ENCODE results near the gene SHISA4.

The SHISA4 gene

DNA sequence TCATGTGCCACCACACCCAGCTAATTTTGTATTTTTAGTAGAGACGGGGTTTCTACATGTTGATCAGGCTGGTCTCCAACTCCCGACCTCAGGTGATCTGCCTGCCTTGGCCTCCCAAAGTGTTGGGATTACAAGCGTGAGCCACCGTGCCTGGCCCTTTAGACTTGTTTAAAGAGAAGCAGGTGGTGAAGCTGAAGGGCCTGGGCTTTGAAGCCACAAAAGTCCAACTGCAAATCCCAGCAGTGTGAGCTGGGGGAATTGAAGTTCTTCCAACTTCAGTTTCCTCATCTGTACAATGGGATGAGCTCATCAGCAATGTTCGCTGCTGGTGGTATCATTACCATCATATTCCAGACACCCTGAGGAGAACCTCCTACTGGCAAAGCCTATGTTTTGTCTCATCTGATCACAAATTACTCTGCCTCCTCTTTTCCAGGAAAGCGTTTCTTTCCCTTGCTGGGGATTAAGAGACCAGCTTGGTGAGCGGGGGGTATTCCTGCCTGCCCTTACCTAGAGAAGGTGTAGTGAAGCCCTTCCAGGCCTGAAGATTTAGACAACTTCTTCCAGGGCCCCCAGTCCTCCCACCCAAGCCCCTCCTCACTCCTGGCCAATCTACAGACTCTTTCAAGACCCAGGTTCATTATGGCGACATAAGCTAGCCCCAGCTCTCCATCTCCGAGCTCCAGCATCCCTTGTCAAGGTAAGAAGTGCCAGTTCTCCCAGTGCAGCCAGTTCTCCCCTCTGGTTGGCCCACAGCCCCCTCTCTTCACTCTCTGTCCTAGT is 2.4 kb upstream of the SHISA4 start:
- TF ChIP-seq, protein P1, sequence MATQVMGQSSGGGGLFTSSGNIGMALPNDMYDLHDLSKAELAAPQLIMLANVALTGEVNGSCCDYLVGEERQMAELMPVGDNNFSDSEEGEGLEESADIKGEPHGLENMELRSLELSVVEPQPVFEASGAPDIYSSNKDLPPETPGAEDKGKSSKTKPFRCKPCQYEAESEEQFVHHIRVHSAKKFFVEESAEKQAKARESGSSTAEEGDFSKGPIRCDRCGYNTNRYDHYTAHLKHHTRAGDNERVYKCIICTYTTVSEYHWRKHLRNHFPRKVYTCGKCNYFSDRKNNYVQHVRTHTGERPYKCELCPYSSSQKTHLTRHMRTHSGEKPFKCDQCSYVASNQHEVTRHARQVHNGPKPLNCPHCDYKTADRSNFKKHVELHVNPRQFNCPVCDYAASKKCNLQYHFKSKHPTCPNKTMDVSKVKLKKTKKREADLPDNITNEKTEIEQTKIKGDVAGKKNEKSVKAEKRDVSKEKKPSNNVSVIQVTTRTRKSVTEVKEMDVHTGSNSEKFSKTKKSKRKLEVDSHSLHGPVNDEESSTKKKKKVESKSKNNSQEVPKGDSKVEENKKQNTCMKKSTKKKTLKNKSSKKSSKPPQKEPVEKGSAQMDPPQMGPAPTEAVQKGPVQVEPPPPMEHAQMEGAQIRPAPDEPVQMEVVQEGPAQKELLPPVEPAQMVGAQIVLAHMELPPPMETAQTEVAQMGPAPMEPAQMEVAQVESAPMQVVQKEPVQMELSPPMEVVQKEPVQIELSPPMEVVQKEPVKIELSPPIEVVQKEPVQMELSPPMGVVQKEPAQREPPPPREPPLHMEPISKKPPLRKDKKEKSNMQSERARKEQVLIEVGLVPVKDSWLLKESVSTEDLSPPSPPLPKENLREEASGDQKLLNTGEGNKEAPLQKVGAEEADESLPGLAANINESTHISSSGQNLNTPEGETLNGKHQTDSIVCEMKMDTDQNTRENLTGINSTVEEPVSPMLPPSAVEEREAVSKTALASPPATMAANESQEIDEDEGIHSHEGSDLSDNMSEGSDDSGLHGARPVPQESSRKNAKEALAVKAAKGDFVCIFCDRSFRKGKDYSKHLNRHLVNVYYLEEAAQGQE (IDR thresholded peaks at IDR 0.05; ENCODE audit: insufficient read depth in 1 of 2, low read depth in 2 of 2, low read length in 2 of 2) = no peak
- TF ChIP-seq FOXP2 (optimal IDR thresholded peaks at IDR 0.05; ENCODE audit: borderline replicate concordance, extremely low read depth, extremely low read length, insufficient read depth) (no peak), SIN3A (IDR thresholded peaks at IDR 0.05; ENCODE audit: borderline replicate concordance, insufficient read depth, low read length) (no peak), POLR2AphosphoS5 (IDR thresholded peaks at IDR 0.05; ENCODE audit: low read depth, low read length) (no peak), TAF1 (IDR thresholded peaks at IDR 0.05; ENCODE audit: borderline replicate concordance, insufficient read depth, low read length) (no peak)

DNA sequence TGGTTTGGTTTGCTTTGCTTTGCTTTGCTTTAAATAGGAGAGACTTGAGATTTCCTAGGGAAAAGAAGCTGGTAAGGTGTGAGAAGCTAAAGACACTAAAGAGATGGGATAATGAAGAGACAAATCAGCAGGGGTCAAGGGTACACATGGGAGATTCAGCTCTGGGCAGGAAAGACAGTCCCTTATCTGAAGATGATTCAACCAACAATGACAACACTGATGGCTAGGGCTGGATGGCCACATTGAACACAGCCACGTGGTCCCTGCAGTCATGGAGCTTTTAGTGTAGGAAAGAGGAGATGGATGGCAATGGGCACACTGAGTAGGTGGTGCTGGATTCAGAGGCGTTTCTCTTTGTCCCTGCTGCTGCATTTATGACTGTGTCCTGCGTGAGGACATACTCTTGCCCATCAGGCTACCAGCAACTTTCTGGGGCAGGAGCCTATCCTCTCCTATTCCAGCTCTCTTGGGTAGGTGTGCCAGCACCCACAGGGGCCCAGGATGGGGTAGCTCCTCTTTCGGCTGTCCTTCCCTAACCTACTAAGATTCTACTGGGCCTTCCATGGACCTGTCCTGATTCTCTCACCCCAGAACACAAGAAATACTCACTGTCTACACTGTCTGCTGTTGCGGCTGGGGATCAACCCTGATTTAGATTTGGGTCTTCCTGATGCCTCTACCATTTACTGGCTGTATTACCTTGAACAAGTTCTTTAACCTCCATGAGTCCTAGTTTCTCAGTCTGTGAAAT is 1.4 kb upstream of the SHISA4 start:
- TF ChIP-seq TAF1 (IDR thresholded peaks at IDR 0.05; ENCODE audit: borderline replicate concordance, insufficient read depth, low read length) (no peak), FOXP2 (optimal IDR thresholded peaks at IDR 0.05; ENCODE audit: borderline replicate concordance, extremely low read depth, extremely low read length, insufficient read depth) (no peak)
- TF ChIP-seq, protein P1 (IDR thresholded peaks at IDR 0.05; ENCODE audit: insufficient read depth in 1 of 2, low read depth in 2 of 2, low read length in 2 of 2) = no peak

DNA sequence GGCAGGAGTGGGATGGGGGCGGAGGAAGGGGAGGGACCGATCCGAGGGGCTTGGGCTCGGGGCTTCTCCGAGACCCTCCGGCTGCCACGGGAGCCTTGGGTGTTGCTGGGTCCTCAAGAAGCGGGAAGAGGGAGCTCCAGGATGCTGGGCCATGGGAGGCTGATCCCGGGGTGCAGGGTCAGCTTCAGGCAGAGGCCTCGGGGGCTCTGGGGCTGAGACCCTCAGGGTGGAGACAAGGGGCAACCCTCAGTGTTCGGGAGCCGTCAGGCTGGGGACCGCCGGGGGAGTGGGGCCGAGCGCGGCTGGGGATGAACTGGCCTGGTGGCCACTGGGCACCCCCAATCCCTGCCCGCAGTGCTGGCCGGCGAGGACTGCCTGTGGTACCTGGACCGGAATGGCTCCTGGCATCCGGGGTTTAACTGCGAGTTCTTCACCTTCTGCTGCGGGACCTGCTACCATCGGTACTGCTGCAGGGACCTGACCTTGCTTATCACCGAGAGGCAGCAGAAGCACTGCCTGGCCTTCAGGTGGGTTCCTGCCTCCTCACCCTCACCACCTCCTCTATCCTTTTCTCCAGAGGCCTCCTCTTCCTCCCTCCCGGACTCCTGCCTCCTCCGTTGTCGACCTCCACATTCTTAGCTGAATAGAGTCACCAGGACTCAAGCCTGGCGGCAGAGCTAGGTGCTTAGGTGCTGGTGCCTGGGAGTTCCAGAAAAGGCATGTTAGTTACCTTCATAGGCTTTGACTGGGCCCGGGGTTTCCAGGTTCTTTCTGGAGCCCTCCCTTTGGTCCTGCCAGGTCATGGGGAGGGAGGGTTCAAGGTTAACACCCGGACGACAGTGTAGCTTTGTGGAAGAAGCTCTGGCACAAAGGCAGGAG is 631 bp downstream of the SHISA4 start:
- TF ChIP-seq TAF1 (IDR thresholded peaks at IDR 0.05; ENCODE audit: borderline replicate concordance, insufficient read depth, low read length) = no peak
- no peak for TF ChIP-seq SIN3A (IDR thresholded peaks at IDR 0.05; ENCODE audit: borderline replicate concordance, insufficient read depth, low read length)
- TF ChIP-seq FOXP2 (optimal IDR thresholded peaks at IDR 0.05; ENCODE audit: borderline replicate concordance, extremely low read depth, extremely low read length, insufficient read depth) = no peak
- no peak for TF ChIP-seq POLR2AphosphoS5 (IDR thresholded peaks at IDR 0.05; ENCODE audit: low read depth, low read length)
- TF ChIP-seq, protein P1 (IDR thresholded peaks at IDR 0.05; ENCODE audit: insufficient read depth in 1 of 2, low read depth in 2 of 2, low read length in 2 of 2) = no peak

DNA sequence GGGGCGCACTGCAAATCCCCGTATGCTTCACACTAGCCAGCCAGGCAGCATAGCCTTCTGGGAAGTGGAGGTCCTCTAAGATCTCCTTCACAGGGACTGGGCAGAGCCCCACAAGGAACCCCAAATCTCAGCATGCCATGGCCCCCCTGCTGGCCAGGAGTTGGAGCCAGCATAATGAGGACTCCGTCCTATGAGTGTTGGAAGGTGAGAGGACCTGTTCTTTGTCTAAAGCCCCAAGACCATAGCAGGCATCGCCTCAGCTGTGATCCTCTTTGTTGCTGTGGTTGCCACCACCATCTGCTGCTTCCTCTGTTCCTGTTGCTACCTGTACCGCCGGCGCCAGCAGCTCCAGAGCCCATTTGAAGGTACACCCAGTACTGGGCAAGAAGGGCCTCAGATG is 1.5 kb downstream of the SHISA4 start:
- TF ChIP-seq POLR2AphosphoS5 (IDR thresholded peaks at IDR 0.05; ENCODE audit: low read depth, low read length) (no peak), TAF1 (IDR thresholded peaks at IDR 0.05; ENCODE audit: borderline replicate concordance, insufficient read depth, low read length) (no peak)
- TF ChIP-seq, protein P1 (IDR thresholded peaks at IDR 0.05; ENCODE audit: insufficient read depth in 1 of 2, low read depth in 2 of 2, low read length in 2 of 2) = no peak
